Left renal cortex interstitium (tissue), 4 donors: ENCODE results near the gene PPM1L. TPM values are rescaled to one million over a fixed set of nuclear protein-coding genes. Genes with fewer than 3 reads are reported as not detected.
A peak's percentile ranks its signal among the peaks of the same experiment; 100 is the strongest.

Source experiments
- DNase-seq, 4 donors: peaks; one replicate each; pipeline ENCODE4 v3.0.0-alpha.2; 2013; ENCODE audit warnings: low read depth in 4 of 4, low spot score in 2 of 4, missing footprints in 1 of 4
- polyA plus RNA-seq, 4 donors: library from polyadenylated mRNA; unstranded; fragments of 120-200 nt; gene quantifications; one replicate each; pipeline ENCODE4 v1.2.1, GENCODE V29; 2013; ENCODE audit not compliant: insufficient read length in 4 of 4

The PPM1L gene
- polyA plus RNA-seq, 4 donors: 6.5 to 9.2 (median 7.4) TPM

- DNase-seq: no peak
Measured at GRCh38 chr3:161070980-161071663, 315.1 kb downstream of the PPM1L start.

- DNase-seq: no peak
Measured at GRCh38 chr3:161072211-161072621, 316.2 kb downstream of the PPM1L start.

- DNase-seq: no peak
Measured at GRCh38 chr3:161072751-161073150, 316.7 kb downstream of the PPM1L start.

- no peak for DNase-seq
Measured at GRCh38 chr3:161073181-161073580, 317.1 kb downstream of the PPM1L start.

- DNase-seq: no peak
Measured at GRCh38 chr3:161081633-161082032, 325.6 kb downstream of the PPM1L start.

GRCh38 chr3:161082063-161082462 lies 326.0 kb downstream of the PPM1L start:
- no peak for DNase-seq

GRCh38 chr3:161083131-161083530 lies 327.1 kb downstream of the PPM1L start:
- no peak for DNase-seq

- DNase-seq: no peak
Measured at GRCh38 chr3:161084277-161084676, 328.2 kb downstream of the PPM1L start.

- DNase-seq: no peak
Measured at GRCh38 chr3:161093895-161094294, 337.9 kb downstream of the PPM1L start.

- peak in 1 of 4 donors; percentile 9 for DNase-seq
Measured at GRCh38 chr3:161096771-161097367, 340.8 kb downstream of the PPM1L start.

GRCh38 chr3:161100994-161101393 lies 345.0 kb downstream of the PPM1L start:
- DNase-seq: no peak

GRCh38 chr3:161101609-161102008 lies 345.6 kb downstream of the PPM1L start:
- DNase-seq: no peak

GRCh38 chr3:161103776-161104385 lies 347.9 kb downstream of the PPM1L start:
- no peak for DNase-seq

- DNase-seq: peak; percentile 46 to 68 (median 58)
Measured at GRCh38 chr3:161104561-161105551, 348.8 kb downstream of the PPM1L start, which contains the start of gene B3GALNT1. TSS of gene B3GALNT1 (minus strand) at chr3:161105349. CDS start at chr3:161086754, 18,595 bp downstream.

- DNase-seq: no peak
Measured at GRCh38 chr3:161107311-161107710, 351.3 kb downstream of the PPM1L start.

- DNase-seq: no peak
Measured at GRCh38 chr3:161108840-161109239, 352.8 kb downstream of the PPM1L start.

- DNase-seq: no peak
Measured at GRCh38 chr3:161117646-161118045, 361.6 kb downstream of the PPM1L start.

GRCh38 chr3:161126495-161126894 lies 370.5 kb downstream of the PPM1L start:
- no peak for DNase-seq
